ENCODE data around the gene NUMB. TPM values are rescaled to one million over a fixed set of nuclear protein-coding genes. Genes with fewer than 3 reads are reported as not detected.

NUMB gene
- total and polyA plus RNA-seq, 2 of the 13 experiments (the other 11 are each of a cell fraction or from before 2014, with no cell fraction given), result 20.3 to 71.1 TPM

DNA sequence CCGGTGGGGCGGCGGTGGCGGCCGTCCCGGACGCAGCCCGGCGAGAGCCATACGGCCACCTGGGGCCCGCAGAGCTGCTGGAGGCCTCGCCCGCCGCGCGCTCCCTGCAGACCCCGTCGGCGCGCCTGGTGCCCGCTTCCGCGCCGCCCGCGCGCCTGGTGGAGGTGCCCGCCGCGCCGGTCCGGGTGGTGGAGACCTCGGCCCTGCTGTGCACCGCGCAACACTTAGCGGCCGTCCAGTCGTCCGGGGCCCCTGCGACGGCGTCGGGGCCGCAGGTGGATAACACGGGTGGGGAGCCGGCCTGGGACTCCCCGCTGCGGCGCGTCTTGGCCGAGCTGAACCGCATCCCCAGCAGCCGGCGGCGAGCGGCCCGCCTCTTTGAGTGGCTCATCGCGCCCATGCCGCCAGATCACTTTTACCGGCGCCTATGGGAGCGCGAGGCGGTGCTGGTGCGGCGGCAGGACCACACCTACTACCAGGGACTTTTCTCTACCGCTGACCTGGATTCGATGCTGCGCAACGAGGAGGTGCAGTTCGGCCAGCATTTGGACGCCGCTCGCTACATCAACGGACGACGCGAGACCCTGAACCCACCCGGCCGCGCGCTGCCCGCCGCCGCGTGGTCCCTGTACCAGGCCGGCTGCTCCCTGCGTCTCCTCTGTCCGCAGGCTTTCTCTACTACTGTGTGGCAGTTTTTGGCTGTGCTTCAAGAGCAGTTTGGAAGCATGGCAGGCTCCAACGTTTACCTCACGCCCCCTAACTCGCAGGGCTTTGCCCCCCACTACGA lies 33.1 kb upstream of the NUMB start (continued):
- no peak for TF ChIP-seq SOX13 (IDR thresholded peaks at IDR 0.05)
- TF ChIP-seq SOX13 (CRISPR knock-in tag; conservative IDR thresholded peaks at IDR 0.05 in 1 of 2, IDR thresholded peaks at IDR 0.05 in 1 of 2), result 0 out of 4 replicates have a peak, but pooled peaks of 1 of the 2 experiments have one; percentile 5
- peak; percentile 13; the same call in 1 of the 2 replicates for TF ChIP-seq POGZ (CRISPR knock-in tag; IDR thresholded peaks at IDR 0.05)
- no peak for TF ChIP-seq IRF1 (CRISPR knock-in tag; IDR thresholded peaks at IDR 0.05; ENCODE audit: low read depth)
- TF ChIP-seq, protein P1, sequence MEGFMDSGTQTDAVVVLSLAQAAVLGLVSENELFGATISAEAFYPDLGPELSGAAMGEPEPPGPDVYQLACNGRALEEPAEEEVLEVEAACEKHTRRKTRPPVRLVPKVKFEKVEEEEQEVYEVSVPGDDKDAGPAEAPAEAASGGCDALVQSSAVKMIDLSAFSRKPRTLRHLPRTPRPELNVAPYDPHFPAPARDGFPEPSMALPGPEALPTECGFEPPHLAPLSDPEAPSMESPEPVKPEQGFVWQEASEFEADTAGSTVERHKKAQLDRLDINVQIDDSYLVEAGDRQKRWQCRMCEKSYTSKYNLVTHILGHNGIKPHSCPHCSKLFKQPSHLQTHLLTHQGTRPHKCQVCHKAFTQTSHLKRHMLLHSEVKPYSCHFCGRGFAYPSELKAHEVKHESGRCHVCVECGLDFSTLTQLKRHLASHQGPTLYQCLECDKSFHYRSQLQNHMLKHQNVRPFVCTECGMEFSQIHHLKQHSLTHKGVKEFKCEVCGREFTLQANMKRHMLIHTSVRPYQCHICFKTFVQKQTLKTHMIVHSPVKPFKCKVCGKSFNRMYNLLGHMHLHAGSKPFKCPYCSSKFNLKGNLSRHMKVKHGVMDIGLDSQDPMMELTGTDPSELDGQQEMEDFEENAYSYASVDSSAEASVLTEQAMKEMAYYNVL (CRISPR knock-in tag; IDR thresholded peaks at IDR 0.05; ENCODE audit: borderline replicate concordance), result 0 out of 2 replicates have a peak, but pooled peaks have one; percentile 6
- TF ChIP-seq ZNF510 (CRISPR knock-in tag; IDR thresholded peaks at IDR 0.05; ENCODE audit: low read depth), result no peak; the same call in 1 of the 2 replicates
- TF ChIP-seq EEA1 (CRISPR knock-in tag; IDR thresholded peaks at IDR 0.05; ENCODE audit: borderline replicate concordance), result no peak
- TF ChIP-seq, protein P2, sequence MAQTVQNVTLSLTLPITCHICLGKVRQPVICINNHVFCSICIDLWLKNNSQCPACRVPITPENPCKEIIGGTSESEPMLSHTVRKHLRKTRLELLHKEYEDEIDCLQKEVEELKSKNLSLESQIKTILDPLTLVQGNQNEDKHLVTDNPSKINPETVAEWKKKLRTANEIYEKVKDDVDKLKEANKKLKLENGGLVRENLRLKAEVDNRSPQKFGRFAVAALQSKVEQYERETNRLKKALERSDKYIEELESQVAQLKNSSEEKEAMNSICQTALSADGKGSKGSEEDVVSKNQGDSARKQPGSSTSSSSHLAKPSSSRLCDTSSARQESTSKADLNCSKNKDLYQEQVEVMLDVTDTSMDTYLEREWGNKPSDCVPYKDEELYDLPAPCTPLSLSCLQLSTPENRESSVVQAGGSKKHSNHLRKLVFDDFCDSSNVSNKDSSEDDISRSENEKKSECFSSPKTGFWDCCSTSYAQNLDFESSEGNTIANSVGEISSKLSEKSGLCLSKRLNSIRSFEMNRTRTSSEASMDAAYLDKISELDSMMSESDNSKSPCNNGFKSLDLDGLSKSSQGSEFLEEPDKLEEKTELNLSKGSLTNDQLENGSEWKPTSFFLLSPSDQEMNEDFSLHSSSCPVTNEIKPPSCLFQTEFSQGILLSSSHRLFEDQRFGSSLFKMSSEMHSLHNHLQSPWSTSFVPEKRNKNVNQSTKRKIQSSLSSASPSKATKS (CRISPR knock-in tag; IDR thresholded peaks at IDR 0.05), result no peak
- TF ChIP-seq, protein P3, sequence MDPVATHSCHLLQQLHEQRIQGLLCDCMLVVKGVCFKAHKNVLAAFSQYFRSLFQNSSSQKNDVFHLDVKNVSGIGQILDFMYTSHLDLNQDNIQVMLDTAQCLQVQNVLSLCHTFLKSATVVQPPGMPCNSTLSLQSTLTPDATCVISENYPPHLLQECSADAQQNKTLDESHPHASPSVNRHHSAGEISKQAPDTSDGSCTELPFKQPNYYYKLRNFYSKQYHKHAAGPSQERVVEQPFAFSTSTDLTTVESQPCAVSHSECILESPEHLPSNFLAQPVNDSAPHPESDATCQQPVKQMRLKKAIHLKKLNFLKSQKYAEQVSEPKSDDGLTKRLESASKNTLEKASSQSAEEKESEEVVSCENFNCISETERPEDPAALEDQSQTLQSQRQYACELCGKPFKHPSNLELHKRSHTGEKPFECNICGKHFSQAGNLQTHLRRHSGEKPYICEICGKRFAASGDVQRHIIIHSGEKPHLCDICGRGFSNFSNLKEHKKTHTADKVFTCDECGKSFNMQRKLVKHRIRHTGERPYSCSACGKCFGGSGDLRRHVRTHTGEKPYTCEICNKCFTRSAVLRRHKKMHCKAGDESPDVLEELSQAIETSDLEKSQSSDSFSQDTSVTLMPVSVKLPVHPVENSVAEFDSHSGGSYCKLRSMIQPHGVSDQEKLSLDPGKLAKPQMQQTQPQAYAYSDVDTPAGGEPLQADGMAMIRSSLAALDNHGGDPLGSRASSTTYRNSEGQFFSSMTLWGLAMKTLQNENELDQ (CRISPR knock-in tag; IDR thresholded peaks at IDR 0.05; ENCODE audit: borderline replicate concordance), result no peak; the same call in 1 of the 2 replicates
- peak; percentile 49; the same call in 1 of the 2 replicates for TF ChIP-seq ZMAT3 (CRISPR knock-in tag; conservative IDR thresholded peaks at IDR 0.05)
- peak; percentile 33; the same call in 1 of the 2 replicates for TF ChIP-seq ARID5B (CRISPR knock-in tag; IDR thresholded peaks at IDR 0.05)
- 0 out of 2 replicates have a peak, but pooled peaks have one; percentile 23 for TF ChIP-seq NCOA1 (CRISPR knock-in tag; IDR thresholded peaks at IDR 0.05)
- TF ChIP-seq, protein P4, sequence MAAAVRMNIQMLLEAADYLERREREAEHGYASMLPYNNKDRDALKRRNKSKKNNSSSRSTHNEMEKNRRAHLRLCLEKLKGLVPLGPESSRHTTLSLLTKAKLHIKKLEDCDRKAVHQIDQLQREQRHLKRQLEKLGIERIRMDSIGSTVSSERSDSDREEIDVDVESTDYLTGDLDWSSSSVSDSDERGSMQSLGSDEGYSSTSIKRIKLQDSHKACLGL (CRISPR knock-in tag; IDR thresholded peaks at IDR 0.05), result peak; percentile 19
- TF ChIP-seq GPN1 (CRISPR knock-in tag; IDR thresholded peaks at IDR 0.05; ENCODE audit: borderline replicate concordance), result no peak
